TTC549 (cell line): ENCODE results near the gene HNRNPC.

Experiments
- FAIRE-seq: peaks from 2 replicates; lab custom pipeline; 2012; peaks lifted over from hg19 to GRCh38; lab: Jason Lieb, UNC

The HNRNPC gene

DNA sequence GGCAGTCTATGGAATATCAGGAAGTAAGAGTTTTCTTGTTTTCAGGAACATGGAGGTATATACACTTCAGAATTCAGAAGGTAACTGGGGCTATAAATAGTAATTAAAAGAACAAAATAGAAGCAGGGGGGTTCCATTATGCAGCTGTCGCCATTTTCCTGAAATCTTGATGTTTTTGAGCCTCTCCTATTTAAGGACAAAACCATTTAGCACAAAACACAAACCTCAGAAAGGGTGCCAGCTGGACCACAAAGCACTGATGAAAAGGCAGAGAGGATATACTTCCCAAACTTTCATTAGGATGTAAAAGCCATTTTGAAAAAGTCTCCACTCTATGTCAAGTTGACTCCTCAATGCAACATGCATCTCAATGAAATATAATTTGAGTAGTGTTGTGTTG is 59.2 kb downstream of the HNRNPC start:
- no peak for FAIRE-seq

DNA sequence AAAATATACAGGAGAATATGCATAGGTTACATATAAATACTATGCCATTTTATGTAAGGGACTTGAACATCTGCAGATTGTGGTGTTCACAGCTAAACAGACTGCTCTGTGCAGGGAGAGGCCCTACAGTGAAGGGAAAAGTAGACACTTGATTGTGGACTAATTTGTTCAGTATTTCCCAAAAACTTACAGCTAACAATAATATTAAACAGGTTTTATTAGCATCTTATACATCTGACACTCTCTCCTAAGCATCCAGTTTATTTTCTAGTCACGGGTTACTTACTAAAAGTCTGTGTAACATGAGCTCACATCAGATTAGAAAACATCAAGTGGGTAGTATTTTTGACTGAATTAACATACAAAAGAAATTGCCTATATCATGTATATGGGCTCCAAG is 60.1 kb downstream of the HNRNPC start:
- FAIRE-seq, result no peak

DNA sequence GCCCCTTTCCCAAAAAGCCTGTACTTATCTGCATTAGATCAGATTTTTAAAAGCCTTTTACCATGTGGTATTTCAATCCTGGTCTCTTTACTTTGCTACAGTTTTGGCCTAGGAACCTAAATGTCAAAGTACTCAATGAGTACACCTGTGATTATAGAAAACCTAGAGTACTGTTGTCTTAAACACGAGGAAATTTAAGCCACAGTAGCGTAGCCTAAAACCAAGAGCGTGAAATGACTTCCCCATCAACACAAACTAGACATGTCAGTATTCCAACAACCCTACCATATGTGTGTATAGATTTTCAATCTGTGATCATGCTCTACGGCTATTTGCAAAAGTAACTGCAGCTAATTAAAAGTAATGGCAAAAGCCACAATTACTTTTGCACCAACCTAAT is 60.7 kb downstream of the HNRNPC start:
- no peak for FAIRE-seq

DNA sequence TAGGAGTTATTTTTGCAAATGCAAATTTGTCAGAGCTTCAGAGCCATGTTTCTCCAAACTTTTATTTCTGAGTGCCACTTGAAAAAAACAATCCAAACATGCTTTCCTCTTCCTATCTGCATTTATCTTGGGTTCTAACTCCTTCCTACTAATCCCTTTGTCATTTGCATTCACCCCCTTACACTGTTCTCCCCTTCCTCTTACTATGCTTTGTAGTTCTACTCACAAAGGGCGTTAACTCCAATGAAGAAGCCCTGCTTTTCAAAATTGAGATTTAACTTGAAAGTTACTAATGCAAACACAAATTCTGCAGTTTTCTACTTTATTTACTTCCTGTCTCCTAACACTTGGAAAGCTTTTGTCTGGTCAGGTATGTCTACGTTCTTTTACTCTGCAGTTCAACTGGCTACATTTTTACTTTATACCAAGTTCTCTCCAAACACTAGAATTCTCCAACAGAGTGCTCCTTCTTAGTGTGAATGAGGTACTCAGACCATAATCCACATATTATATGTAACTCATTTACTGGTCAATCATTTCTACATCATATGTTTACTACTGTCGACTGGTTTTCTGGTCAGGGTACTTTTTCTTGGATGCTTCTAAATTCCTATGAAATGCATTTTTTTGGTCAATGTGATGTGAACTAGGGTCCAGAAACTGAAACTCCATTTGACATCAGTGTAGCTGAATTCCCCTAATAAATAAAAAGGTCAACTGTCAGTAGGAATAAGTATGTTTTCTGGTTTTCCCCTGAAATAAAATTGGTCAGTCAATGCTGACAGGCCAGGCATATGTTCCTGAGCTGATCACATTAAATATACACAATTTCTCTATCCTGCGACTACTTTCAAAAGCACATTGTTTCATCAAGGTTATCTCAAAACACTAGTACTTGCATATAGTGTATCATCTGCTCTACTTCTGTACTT is 62.2 kb downstream of the HNRNPC start:
- FAIRE-seq, result no peak

DNA sequence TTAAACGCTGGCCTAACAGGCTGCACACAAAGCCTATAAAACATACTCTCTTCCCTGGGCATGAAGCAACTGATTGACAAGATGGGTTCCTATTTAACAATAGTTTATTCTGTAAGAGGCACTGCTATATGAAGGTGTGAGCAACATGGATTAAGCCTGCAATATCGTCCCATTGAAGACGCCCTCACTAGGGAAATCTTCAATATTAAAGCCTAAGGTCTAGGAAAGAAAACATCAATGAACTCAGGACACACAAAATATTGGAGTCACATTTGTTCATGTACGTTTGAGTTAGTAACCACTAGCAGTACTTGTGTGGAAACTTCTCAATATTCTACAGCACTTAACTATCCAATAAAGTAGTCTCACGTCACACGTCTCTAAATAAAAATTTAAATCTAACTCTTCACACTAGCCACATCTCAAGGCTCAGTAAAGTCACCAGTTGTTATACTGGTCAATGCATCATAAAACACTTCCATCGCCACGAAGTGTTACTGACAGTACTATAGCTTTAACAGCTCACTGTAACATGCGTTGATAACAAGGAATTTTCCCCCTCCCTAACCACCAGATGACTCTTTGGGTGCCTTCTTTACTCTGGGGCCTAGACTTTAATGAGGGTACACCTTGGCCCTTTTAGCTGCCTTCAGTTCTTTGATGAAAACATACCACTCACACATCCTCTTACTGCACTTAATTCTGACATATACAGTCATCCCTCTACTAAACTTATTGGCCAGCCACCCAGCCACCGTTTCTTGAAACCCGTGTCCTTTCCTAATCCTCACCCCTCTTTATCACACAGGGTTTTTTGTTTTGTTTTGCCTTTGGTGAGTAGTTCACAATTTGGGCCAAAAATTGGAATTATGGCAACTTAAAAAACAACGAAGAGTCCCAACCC is 63.3 kb downstream of the HNRNPC start:
- FAIRE-seq, result no peak

DNA sequence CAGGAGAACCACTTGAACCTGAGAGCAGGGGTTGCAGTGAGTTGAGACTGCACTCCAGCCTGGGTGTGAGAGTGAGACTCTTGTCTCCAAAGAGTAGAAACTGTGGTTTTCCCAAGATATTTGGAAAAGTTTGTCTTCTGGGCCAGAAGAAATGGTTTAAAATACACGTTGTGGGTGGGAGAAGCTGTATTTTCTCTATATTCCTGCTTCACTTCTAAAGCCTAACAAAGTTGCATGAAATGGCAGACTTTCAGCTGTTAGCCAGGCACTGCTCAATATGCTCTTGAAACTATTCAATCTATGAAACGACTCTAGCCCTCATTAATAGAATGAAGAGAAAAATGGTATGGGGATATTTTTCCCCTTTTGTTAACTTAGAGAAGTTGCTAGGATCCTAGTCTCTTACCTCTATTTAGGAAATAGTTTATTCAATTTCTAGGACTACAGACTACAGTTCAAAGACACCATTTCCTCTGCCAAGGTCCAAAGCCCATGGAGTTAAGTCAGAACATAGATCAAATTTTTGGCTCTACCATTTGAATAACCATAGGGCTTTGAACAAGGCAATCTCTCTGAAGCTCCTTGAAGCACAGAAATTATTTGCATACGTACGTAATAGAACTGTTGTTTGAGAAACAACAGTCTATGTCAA is 64.1 kb downstream of the HNRNPC start:
- no peak for FAIRE-seq

DNA sequence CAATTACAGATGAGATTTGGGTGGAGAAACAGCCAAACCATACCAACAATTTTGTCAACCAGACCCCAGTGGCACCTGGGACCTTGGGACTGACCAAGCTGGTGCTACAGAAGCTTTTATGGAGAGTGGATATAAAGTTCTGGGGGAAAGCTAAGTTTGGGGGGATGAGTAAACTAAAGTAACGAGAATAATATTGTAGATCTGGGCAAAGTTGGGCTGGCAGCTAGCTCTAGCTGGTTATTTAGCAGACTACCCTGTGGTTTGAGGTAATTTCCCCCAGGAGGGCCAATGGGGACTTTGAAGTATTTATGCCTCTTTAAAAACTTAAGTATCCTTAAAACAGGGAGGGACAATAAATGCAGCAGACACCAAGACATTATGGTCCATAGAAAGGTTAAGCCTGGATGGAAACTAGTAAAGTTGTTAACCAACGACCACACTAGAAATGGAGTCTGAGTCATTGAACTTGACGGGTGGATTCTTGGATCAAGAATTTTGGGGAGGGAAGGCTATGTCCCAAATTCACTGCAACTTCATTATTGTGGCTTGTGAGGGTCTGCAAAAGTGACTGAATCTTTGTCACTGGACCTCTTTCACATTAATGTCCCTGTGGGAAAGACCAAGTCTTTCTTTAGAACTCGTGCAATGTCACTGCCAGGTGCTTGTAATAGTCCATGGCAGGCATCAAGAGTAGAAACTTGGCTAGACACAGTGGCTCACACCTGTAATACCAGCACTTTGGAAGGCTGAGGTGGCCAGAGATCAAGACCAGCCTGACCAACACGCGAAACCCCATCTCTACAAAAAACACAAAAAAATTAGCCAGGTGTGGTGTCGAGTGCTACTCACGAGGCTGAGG is 64.8 kb downstream of the HNRNPC start:
- FAIRE-seq, result no peak

DNA sequence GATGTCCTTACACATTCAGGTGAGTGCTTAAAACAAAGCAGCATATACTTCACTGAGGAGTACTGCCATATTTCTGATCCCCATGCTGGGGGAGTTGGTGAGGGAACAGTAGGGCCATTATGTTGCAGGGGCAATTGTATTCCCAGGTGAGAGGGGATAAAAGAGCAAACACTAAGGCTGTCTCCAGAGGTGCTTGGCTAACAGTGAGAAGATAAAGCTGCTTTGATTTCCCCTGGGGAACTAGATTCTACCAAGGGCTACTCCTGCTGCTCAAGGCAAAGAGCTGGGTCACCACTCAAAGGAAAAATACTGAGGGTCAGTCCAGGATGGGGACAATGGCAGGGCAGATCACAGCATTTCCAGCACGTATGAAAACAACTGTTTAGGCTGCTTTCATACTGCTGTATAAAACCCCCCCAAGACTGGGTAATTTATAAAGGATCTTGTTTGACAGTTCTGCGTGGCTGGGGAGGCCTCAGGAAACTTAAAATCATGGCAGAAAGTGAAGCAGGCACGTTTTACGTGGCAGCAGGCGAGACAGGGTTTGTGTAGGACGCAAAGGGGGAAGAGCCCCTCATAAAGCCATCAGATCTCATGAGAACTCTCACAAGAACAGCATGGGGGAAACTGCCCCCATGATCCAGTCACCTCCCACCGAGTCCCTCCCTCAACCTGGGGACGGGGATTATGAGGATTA is 65.6 kb downstream of the HNRNPC start:
- FAIRE-seq, result no peak

DNA sequence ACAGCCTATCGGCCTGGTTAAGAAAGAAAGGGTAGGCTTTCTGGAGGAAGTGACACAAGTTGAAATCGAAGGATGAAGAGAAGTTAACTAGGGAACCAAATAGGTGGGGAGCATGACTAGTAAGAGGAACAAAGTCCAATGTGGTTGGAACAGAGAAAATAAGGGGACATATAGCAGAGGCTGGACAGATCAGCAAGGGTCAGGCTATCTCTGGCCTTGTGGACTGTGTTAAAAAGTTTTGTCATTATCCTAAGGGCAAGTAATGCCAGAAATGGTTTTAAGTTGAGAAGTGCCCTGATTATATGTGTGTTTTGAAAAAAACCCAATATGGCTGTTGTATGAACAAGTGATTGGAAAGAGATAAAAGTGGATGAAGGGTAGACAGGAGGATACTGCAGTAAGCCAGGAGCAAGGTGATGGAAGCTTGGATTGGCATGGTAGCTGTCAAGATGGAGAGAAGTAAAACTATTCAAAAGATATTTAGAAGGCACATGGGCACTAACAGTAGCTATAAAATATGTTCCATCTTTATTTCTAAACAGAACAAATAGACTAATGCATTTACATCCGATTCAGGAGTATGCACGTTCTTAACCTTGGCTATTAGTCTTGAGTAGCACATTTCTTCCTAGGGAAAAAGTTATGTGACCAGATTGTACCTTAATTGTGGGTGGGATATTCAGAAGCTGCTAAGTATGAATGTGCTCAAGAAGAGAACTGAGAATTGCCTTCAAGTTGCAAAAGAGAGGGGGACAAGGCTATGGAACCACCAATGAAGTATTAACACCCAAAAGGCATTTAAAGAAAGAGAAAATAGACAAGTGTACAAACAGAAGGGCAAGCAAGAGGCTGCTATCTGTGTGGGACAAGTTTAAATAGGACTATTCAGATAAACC is 66.5 kb downstream of the HNRNPC start:
- no peak for FAIRE-seq

DNA sequence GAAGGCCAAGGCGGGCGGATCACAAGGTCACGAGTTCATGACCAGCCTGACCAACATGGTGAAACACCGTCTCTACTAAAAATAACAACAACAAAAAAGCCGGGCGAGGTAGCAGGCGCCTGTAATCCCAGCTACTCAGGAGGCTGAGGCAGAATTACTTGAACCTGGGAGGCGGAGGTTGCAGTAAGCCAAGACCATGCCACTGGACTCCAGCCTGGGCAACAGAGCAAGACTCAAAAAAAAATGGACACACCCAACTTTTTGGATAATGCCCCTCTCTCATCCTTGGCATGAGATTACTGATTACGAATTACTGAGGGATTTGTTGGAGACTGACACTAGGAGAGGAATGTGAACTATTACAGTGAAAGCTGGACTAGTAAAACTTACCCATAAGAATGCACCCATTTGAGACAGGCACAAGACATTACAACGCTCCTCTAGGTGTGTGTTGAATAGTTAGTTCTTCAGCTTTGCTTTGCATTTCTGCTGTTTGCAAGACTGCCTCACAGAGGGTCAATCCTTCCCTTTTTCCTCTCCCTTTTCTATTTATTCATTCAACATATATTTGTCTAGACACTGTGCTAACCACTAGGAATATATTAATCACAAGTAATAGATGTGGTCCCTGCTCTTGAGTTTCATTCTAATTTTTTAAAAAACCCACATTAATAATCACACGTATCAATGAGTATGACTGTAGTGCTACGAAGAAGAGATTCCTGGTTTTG is 67.3 kb downstream of the HNRNPC start:
- no peak for FAIRE-seq

DNA sequence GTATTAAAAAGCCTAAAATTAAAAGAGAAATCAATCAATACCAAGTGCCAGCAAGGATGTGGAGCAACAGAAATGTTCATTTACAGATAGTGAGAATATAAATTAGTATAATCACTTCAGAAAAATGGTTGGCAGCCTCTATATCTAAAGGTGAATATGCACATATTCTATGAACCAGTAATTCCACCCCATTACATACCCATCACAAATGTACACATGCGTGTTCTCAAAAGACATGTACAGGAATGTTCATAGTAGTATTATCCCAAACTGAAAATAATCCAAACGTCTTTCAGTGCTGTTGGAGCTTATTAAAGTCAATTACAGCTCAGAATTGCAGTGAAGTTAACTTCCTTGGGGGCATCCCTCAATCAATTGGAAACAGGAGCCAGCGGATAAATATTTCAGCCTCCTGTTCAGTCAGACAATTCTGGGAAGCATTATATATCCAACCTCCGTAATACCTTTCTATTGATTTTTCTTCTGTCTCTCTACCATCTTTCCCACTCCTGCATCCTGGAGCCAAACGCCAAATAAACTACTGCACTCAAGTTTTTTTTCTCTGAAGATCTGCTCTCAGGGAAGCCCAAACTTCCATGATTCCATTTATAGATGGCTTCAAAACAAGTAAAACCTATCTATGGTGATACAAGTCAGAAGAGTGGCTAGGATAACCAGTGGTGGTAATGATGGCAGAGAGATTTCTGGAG is 68.3 kb downstream of the HNRNPC start:
- no peak for FAIRE-seq

DNA sequence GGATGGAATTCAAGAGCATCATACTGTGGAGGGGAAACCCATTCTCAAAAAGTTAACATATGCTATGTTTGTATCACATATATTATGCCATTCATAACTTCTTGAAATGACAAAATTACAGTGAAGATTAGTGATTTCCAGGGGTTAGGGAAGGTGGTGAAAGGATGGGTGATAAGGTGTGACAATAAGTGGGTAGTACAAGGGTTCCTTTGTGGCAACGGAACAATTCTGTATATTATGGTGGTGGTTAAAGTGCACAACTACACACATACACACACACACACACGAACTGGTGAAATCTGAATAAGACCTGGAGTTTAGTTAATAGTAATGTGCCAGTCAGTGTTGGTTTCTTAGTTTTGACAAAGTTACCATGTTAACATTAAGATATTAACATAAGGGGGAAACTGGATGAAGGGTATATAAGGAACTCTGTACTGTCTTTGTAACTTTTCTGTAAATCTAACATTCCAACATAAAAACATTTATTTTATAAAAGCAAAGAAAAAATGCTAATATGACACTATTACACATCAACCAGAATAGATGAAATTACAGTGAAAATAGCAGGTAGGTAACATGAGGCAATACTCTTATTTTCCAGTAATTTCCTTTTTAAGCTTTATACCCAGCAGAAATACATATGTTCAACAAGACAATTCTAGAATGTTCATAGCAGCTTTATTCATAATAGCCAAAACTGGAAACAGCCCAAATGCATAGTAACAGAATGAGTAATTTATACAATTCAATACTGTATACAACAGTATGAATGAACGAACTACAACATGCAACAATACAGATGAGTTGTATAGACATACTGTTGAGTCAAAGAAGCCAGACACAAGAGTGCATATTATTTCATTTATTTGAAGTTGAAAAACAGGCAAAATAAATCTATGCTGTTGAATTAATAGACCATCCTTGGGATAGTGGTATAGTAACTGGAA is 69.4 kb downstream of the HNRNPC start:
- no peak for FAIRE-seq

DNA sequence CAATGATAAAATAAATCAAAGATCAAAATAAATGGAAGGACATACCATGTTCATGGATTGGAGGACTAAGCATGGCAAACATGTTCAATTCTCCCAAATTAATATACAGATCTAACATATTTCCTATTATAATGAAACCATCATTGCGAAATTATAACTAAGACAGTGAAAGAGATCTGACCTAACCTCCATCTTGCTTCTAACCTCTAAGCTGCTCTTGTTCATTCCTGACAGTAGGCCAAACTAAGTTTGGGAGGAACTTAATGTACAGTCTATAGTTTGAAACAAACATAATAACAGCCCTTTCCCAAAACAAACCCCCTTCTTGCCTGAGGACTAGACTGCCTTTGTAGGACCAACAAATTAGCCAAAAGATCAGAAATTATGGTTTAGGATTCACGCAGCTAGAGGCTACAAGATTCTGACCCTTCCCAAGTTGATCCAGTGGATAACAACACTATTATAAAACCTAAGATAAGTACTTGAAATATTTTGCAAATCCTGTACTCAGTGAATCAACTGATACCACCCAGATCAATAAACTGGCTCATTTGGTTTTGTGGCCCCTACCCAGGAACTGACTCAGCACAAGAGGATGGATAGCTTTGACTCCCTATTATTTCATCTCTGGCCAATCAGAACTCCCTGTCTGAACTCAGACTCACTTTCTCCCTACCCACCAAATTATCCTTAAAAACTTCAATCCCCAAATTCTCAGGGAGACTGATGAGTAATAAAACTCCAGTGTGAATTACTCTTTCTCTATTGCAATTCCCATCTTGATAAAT is 71.6 kb downstream of the HNRNPC start:
- no peak for FAIRE-seq

DNA sequence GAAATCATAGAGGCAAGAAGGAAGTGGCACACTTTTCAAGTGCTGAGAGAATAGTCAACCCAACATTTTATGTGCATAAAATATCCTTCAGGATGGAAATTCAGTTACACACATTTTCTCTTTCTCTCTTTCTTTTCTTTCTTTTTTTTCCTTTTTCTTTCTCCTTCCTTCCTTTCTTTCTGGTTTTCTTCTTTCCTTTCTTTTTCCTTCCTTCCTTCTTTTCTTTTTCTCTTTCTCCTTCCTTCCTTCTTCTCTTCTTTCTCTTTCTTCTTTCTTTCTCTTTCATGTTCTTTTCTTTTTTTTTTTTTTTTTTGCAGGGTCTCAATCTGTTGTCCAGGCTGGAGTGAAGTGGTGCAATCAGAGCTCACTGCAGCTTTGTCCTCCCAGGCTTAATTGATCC is 74.6 kb downstream of the HNRNPC start:
- no peak for FAIRE-seq

DNA sequence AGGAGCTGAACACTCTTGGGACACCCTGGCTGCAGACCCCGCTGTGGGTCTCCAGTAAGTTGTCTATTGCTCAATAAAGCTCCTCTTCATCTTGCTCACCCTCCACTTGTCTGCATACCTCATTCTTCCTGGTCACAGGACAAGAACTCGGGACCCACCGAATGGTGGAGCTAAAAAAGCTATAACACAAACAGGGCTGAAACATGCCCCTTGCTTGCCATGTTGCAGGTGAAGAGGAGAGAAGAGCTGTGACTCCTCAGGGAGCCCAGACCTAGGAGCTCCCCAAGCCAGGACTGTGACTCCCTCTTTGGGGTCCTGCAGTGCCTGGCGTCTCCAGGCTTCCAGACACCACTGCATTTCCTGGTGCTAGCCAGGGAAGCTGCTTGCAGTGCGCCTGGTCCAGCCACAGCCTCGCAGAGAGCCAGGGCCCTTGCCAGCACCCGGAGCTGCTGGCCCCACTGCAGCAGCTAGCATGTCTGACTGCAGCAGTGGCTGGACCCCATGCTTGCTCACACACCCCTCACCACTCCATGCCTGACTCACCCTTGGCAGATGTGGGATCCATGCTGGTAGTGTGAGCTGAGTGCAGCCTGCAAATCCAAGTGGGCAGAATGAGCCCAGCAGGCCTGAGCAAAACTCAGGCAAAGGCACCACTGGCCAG is 76.2 kb downstream of the HNRNPC start:
- FAIRE-seq, result no peak

DNA sequence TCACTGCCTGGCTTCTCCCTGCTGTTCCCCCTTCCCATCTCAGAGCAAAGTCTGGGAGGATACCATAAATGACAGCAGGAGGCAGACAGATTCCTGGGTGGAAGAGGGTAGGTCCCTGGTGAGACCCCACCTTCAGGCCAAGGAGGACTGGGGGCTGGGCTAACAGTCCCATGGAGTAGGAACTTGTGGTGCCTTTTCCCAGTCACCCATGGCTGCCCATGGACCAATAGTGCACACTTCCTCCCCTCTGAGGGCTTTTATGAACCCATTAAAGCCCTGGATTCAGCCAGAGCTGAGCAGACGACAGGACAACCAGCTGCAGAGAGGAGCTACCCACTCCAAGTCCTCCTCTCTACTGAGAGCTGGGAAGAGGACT is 76.8 kb downstream of the HNRNPC start:
- no peak for FAIRE-seq
